ENCODE data around the gene CKAP5.

The CKAP5 gene

DNA sequence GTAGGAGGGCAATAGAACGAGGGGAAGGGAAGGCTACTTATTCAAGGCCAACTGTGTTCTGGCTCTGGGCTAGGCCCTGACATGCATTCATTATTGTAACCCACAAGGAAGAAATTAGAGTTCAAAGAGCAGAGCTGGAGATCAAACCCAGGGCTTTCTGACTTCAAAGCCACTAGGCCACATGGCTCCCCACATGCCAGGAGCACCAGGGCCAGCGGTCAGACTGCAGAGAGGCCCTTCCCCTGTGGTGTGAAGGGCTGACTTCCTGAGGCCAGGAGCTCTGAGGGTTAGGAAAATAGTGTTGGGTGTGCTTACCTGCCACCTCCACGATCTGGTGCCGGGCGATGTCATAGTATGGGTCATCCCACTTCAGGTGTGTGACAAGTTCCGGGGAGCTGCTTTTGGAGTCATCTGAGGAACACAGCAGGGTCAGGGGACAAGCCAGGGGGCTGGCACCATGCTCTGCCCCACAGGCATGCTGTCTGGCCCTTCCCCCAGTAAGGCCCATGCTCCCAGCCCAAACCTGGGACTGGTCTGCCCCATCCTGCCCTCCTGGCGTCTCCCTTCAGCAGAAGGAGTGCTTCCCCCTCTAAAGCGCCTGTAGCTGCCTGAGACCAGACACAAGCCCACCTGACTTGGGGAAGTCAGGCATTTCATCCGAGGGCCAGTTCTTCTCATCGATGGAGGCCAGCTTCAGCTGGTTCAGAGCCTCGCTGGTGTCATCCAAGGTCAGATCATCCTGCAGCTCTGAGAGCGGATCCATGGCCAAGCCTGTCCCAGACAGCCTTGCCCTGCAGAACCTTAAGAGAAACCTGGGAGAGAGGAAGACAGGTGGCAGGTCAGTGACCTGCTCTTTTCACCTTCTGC, 150.5 kb downstream of the CKAP5 start:
- DNase-seq, result no peak

DNA sequence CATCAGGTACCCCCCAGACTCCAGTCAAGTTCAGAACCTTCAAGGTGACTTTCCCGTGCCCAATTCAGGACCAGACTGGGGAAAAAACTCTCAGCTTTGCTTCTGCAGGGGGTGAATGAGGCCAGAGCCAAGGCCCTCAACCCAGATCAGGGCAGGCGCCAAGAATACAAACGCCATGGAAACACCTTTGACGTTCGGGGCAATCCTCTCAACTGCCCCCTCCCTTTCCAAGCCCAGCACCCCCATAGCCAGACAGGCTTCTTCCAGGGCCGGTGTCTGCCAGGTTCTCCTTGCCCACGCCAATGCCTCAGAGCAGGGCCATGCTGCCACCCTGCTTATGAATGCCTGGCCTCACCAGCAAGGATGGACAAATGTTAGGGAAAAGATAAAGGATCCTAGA, 151.5 kb downstream of the CKAP5 start:
- DNase-seq, result no peak

DNA sequence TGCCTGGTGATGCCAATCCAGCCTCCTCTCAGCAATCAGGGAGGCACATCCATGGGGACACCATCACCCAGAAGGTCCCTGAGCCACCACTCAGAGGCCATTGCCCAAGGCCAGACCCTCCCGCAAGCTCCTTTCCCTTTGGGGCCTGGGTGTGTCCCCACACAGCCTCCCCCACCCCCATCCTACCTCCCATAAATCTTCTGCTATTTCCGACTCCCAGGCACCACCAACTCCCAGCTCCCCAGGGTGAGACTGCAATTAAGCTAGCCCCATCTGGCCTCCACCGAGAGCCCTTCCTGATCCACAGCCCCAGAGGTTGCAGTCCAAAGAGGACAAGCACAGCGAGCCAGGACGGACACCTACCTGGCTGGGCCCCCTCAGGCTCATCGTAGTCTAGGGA, 152.0 kb downstream of the CKAP5 start:
- no peak for DNase-seq

DNA sequence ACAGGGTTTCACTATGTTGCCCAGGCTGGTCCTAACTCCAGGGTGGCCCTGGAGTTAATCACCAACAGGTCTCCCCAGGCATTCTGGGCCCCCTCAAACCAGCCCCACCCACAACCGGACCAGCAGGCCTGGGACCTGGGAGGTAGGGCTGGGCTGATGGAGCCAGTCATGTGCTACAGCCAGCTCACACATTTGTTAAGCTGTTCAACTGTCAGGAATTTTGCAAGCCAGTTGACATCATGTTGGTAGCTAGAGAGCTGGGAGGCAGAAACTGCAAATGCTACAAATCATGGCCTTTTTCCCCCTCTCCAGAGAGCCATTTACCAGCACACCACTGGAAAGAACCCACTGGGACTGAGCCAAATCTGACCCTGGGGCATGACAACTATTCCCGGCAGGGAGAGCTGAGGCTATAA, 152.5 kb downstream of the CKAP5 start:
- DNase-seq, result no peak
